GM18858 (cell line): ENCODE data around the gene BRD1.

Source experiments
- ATAC-seq: cut with Tn5 transposase; IDR thresholded peaks from one replicate; pipeline ENCODE4 v1.9.1; 2021; ENCODE audit not compliant: unreplicated experiment

BRD1 gene

GRCh38 chr22:49754696-49755630, 72.7 kb downstream of the BRD1 start:
- no peak for ATAC-seq

- ATAC-seq = no peak
These were observed 73.5 kb downstream of the BRD1 start for GRCh38 chr22:49753961-49754695.

GRCh38 chr22:49753276-49753890, 74.3 kb downstream of the BRD1 start:
- ATAC-seq = no peak

- ATAC-seq = no peak
These were observed 75.0 kb downstream of the BRD1 start for GRCh38 chr22:49752598-49753091.

GRCh38 chr22:49751966-49752597, 75.6 kb downstream of the BRD1 start:
- ATAC-seq = no peak

- ATAC-seq = no peak
These were observed 76.2 kb downstream of the BRD1 start for GRCh38 chr22:49751318-49751965.

GRCh38 chr22:49749885-49750510, 77.7 kb downstream of the BRD1 start:
- no peak for ATAC-seq

- no peak for ATAC-seq
These were observed 78.4 kb downstream of the BRD1 start for GRCh38 chr22:49749227-49749626.

- ATAC-seq = no peak
These were observed 79.2 kb downstream of the BRD1 start for GRCh38 chr22:49748514-49748913.

- no peak for ATAC-seq
These were observed 80.0 kb downstream of the BRD1 start for GRCh38 chr22:49747716-49748115.

- ATAC-seq = no peak
These were observed 80.5 kb downstream of the BRD1 start for GRCh38 chr22:49747130-49747529.

- ATAC-seq = no peak
These were observed 81.6 kb downstream of the BRD1 start for GRCh38 chr22:49746065-49746464.

GRCh38 chr22:49740242-49740641, 87.4 kb downstream of the BRD1 start:
- ATAC-seq = no peak

GRCh38 chr22:49739138-49739537, 88.5 kb downstream of the BRD1 start:
- no peak for ATAC-seq

- ATAC-seq = no peak
These were observed 89.1 kb downstream of the BRD1 start for GRCh38 chr22:49738566-49738965.

GRCh38 chr22:49738006-49738405, 89.7 kb downstream of the BRD1 start:
- no peak for ATAC-seq

- no peak for ATAC-seq
These were observed 90.5 kb downstream of the BRD1 start for GRCh38 chr22:49737101-49737551.

GRCh38 chr22:49736538-49736937, 91.1 kb downstream of the BRD1 start:
- no peak for ATAC-seq

- no peak for ATAC-seq
These were observed 91.7 kb downstream of the BRD1 start for GRCh38 chr22:49735901-49736421.

GRCh38 chr22:49735411-49735900, 92.2 kb downstream of the BRD1 start:
- ATAC-seq = no peak
